ENCODE results near the gene OGA.

The OGA gene

DNA sequence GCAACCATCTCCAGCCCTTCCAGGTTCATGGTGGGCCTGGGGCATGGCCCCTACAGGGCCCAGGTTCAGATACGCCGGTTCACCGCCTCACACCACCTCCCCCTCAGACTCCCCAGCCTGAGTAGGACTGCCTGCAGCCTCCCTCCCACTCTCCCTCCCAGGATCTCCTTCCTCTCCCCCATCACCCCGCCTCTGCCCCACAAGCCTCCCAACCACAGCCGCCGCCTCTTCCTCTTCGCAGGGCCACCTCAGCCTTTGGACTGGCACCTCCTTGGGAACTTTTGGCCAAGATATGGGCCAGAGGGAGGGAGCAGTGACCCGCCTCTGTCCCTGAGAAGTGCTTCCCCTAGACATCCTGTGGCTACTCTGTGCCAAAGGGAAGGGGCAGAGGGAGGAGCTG is 16.1 kb upstream of the OGA start:
- DNase-seq, result no peak

DNA sequence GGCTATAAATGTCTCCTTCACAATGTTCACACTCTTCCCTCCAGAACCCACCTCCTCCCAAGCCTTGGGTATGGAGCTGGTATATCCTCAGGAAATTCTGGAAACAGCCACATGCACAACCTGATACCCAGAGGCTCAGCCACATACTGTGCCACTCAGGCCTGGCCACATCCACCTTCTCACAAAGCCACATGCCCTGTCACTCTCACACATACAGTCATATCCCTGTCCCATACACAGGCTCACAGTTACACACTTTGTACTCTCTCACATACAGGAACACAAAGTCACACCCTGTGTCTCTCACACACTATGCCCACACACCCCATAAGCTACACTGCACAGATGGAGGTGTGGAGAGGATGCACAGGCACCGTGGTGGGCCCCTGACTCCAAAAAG is 15.2 kb upstream of the OGA start:
- no peak for DNase-seq

DNA sequence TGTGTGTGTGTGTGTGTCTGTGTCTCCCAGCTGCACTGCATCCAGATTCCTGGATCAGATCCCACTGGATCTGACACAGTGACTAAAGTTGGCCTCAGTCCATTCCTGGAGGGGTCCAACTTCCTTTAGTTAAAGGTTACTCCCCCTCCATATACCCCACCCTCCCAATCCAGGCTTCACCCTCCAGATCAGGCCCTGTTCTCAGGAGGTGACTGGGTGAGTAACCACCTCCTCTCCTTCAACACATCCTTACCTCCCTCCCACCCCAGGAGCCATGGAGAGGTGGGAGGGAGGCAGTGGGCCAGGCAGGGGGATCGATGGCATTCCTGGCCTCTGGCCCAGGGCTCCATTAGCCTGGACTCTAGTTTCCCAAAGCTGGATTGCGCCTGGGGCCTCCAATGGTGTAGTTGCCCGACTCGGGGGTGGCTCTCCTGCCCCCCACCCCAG is 14.1 kb upstream of the OGA start:
- no peak for DNase-seq

DNA sequence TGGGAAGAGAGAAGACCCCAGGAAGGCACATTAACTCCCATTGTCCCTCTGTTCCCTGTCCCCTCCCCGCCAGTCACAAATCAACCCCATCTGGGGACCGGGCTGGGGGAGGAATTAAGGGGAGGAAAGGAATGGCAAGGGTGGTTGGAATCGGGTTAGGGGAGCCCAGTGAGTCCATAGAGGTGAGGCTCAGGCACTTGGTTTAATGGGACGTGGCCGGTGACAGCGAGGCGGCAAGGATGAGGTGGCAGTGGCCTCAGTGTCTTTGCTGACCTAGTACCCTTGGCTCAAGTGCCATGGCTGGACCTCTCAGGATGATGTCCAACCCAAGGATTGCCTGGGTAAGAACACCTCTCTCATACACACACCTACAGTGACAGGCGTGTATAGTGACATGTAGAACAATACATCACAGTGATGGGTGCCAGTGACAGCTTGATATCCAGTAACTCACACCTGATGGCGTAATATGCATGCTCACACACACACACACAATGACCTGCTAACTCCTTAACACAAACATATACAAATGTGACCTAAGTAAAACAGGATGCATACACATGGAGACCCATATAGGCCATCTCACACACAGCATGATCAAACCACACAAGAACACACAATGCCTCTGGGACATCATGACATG is 13.0 kb upstream of the OGA start:
- no peak for DNase-seq

DNA sequence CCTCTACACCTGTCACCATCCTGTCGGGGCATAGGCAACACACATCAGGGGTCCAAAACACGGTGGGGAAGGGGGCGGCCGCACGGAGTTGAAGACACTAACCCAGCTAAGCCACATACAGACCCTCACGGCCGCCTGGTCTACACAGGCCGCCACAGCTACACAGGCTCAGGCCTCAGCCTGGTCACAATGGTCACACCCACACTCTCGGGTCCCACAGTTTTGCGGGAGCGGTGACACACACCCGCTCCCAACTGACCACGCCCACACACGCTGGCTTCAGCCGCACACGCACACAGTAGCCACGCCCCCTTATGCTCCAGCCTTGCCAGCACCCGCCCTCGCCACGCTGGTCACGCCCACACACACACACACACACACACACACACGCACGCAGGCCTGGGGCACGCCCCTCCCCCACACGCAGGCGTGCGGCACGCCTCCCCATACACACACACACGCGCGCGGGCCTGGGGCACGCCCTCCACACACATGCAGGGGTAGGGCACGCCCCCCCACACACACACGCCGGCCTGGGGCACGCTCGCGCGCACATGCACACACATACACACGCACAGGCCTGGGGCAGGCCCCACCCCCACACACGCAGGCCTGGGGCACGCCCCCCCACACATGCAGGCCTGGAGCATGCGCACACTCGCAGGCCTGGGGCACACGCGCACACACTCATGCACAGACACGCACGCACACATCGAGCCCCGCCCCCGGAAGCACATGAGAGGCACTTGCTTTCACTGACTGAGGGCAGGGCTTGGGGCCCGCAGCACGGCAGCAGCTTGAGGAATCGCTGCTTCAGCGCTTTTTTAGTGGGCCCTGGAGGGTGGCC is 12.3 kb upstream of the OGA start:
- peak; percentile 92 for DNase-seq

DNA sequence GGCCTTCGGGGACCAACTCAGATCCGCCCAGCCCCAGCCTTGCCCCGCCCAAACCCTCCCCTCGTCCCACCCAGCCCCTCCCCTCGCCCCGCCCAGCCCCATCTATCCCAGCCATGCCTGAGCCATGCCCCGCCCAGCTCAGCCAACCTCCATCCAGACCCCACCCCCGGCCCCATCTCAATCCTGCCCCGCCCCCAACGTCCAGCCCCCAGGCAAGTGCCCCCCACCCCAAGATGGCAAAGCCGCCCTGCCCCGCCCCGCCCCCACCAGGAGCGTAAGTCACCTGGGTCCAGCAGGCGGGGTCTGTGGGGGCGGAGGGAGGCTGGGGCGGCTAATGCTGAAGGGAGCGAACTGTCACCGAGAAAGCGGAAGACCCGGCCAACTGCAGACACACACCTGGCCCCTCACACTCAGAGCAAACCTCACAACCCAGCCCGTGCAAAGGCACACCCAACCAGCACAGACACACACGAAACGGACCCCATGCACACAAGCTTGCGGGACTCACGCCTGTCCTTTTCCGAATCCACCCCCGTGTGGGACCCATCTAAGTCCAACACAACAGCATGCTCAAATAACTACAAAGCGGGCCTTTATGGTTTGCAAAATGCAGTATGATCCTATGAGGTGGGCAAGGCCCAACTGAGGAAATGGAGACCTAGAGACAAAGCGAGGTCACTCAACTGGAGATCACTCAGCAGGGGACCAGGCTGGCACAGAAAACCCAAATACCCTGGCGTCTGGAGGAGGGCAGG is 11.5 kb upstream of the OGA start:
- DNase-seq, result peak; percentile 76

DNA sequence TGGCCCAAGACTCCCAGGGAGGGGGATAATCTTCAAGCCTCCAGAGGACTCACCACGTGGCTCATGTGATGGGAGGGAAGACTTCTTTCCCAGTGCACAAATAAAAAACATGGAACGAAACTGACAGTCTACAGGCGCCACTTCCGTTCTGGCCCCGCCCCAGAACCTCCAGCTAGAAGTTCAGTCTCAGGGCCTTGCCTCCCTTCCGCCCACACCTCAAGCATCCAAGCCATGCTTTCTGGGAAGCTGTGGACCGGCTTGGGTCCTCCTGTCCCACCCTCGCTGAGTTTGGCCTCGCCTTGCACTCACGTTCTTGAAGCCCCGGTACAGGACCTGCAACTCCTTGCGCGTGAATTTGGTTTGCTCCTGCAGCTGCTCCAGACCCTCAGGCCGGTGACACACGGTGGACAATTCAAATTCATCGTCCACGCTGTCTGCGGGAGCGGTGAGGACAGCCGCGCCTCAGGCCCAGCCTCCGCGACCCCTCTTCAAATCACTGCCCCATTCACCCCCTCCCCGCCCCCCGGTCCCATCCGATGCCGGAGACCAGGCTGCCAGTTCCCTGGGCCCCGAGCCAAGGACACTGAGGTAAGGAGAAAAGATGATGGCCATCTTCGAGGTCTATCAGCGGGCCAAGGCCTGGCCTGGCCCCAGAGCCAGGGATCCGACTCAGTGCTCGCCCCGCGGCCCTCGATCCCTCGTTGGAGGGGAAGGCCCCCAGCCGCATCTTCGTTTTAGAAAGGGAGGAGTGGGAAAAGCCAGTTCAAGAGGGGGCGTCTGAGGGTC is 10.7 kb upstream of the OGA start:
- DNase-seq, result no peak

DNA sequence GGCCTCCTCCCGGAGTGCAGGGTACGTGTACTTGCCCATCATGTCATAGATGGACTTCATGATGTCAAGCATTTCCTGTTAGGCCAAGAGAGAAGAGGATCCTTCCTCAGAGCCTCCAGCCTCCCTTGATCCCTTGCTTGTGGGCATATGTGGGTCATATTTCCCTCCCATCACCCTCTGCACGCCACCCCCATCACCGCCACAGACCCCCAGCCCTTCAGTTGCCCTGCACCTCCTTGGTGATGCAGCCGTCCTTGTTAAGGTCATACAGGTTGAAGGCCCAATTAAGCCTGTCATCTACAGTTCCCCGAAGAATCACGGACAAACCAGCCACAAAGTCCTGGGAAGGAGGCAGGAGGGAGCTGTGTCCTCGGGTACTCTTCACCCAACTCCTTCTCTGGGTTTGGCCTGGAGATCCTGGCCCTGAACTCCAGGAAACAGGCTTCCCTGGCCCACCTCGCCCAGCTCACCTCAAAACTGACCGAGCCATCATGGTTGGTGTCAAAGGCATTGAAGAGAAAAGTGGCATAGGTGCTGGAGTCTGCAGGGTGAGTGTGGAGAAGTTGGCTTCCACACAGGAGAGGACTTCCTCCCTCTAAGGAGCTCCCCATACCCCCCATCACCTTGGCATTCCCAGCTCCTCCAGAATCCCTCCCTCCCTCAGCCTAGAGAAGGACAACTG is 9.8 kb upstream of the OGA start:
- no peak for DNase-seq

DNA sequence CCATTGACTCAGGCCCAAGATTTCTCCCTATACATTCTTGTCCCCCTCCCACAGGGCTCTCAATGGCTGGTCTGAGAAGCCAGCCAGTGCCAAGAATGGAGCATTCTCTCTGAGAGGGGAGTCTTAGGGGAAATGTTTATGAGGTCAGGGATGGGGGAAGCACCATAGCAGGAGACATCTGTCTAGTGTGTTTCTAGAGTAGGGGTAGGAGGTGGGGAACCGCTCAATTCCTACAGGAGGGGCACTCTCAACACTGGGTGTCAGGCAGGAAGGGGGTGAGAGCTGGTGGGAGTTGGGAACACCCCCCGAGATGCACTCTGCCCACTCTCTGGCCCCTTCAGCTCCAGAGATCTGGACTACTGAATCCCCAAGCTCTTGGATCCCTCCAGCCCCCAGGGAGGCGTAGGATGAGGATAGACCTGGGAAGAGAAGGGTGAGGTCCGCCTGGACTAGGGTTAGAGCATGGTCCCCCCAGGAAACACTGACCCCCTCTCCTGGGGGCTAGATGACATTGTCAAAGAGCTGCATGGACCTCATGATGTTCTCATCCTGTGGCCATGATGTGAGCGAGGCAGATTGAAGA is 8.7 kb upstream of the OGA start:
- no peak for DNase-seq

DNA sequence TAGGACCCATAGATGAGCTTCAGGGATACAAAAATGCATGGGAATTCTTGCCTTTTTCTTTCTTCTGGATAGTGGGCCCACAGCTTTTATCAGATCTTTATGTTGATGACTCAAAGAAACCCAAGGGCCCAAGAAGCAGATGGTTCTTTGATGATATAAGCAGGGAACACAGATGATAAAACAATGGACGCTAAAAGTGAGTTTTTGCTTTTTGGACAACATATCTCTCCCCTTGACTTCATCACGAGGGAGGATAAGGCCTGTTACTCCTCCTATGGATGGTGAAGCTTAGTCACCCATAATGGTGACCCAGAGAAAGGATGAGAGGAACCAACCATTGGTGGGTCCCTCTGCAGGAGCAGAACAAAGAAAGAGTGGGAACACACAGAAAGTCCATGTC is 6.5 kb upstream of the OGA start:
- no peak for DNase-seq

DNA sequence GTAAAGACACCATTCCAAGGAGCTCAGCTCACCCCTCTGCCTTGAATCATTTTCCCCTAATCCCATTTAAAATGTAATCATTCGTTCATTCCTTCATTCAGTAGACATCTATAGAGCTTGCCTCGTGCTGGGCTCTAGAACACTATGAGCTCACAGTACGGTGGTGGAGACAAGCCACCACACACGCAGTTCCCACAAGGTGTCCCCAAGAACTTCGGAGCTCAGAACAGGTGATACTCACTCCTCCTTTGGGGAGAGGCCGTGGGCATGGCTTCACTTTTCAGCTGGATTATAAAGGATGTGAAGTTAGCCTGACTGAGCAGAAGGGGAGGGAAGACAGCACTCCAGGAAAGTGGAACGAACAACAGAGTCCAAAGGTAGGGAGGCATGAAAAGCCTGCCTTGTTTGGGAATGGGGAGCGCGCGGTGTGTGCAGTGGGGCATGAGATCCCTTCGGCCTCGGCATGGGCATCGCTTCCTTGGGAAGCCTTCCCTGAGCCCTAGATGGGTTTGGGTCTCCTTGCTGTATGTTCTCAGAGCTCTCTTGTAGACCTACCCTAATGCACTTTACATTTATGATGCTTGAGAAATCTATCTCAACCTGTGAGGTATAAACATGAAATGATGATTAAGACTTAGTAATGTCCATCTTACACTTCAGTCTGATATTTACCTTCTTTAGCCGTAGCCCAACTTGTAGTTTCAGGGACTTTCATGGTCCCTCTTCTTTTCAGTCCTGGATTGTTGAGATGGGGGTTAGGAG is 809 bp upstream of the OGA start:
- no peak for DNase-seq

DNA sequence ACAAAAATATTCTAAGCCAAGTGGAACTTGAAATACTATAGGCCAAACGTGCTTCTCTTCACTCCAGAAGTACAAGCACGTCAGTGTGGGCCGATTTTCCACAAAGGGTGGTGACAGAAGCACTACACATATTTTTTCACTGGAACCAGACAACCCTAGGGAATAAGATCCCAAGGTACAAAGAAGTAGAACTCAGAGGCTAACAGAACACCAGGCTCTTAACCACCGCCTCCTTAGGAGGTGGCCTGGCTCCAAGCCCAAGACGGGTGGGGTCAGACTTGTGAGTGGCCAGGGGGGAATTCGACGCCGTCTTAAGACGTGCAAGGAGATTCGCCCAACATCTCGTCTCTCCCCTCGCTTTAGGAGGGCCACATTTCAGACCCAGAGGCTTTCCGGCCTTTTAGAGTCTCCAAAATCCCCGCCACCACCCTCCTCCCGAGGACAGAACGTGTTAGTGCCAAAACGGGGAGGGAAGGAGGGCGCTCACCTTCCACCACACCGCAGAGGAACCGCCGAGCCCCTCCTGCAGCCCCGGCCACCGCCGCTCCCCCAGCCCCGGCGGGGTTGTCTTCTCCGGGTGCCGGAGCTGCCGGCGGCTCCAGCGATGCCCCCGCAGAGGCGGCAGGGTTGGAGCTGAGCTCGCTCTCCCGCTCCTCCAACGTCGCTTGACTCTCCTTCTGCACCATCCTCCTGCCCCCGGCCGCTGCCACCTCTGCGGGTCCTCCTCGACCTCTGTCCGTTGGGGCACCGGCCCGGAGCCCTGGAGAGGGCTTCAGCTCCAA is 716 bp downstream of the OGA start:
- no peak for DNase-seq

DNA sequence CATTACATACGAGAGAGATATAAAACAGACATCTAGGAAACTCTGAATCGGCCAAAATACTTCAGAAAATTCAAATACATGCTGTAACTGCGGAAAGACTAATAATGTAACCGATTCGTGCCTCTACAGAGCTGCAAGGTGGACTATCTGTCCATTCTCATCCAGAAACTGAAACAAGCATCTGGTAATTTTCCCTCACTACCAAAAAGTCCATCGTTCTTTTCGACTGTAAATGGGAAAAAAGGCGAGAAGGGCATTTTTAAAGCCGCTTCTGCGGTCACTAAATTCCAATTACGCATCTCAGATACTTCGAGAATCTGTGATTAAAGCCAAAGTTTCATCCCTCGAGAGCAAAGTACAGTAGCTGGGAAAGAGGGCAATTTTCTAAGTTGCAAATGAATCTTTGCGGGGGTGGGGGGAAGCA is 1.3 kb downstream of the OGA start:
- no peak for DNase-seq

DNA sequence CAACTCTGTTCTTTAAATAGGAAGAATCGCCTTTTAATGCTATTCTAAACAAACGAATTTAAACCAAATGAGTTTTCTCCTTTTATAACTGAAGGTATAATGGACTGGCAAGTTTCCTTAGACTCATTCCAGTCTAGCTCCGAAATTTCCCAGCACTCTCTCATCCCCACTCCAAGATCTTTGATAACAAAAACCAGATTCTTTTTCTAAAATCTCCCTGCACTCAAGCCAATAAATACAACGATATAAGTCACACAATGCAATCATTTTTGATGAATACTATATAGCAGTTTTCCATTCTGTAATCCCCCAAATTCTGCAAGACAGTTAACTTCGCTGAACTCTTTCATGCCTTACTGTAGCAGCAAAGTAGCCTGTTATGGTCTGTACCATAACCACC is 1.9 kb downstream of the OGA start:
- DNase-seq, result no peak

DNA sequence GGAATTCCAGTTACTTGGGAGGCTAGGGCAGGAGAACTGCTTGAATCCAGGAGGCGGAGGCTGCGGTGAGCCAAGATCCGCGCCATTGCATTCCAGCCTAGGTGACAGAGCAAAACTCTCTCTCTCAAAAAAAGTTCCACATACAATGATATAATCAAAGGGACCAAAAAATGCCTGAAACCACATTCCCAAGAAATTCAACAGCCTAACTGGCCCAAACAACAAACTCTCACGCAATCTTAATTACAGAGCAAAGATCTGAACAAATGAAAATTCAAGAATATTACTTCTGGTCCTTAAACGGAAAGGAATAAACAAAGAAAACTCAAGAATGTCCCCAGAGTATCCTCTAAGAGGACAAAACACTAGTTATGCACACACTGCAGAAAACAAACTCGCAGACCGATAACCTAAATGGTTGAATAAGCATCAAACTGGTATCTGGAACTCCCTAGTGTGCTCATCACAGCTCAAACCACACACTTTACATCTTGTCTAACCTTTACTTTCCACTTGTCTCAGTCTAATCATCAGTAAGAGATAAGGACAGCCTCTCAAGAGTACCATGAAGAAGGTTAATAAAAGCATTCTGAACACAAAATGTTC is 3.7 kb downstream of the OGA start:
- DNase-seq, result peak; percentile 17

DNA sequence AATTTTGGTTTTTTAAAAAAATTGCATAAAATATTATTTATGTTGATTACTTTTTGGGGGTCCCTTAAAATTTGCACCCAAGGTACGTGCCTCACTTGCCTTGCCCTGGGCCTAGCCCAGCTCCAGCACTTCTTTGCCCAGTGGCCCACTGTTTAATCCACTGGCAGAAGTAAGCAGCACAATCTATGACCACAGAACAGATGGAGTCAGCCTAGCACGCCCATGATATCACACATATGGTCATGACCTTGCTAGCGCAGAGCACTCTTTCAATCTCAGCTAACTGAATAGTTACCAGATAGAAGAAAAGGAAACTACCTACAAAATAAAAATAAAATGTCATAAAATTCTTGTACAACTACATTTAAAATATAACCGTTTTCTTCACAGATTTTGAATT is 5.6 kb downstream of the OGA start:
- no peak for DNase-seq

DNA sequence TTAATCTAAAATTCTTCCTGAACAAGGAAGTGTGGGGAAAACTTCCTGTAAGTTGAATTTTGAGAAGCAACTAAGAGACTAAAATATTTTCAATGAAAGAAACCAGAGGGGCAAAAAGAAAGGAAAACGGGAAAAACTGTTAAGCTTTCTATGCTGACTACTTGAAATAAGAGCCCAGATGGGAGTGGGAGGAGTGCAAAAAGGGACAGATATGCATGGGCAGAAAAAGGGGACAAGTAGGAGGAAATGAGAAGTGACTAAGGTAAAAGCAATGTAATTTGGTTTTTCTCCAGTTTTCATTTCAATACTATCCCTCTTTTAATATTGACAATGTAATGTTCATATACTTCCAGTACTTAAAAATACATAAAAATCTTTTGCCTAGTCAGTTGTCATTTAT is 11.1 kb downstream of the OGA start:
- no peak for DNase-seq

DNA sequence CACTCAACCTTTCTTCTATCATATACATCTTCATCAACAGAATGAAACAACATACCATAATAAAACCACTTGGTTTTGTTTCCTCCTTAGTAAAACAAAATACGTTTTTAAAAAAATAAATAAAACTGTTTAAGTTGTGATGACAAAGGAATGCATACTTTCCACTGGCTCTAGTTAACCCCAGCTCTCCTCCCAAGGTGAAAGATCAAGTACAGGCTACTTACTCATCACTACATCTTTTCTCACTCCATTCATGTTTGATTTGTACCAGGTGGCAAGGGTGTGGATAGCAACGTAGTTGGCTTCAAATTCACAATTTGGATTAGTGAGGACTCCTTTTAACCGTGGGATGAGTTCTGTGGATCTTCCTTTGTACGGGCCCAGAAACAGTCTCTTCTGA is 14.7 kb downstream of the OGA start:
- no peak for DNase-seq

DNA sequence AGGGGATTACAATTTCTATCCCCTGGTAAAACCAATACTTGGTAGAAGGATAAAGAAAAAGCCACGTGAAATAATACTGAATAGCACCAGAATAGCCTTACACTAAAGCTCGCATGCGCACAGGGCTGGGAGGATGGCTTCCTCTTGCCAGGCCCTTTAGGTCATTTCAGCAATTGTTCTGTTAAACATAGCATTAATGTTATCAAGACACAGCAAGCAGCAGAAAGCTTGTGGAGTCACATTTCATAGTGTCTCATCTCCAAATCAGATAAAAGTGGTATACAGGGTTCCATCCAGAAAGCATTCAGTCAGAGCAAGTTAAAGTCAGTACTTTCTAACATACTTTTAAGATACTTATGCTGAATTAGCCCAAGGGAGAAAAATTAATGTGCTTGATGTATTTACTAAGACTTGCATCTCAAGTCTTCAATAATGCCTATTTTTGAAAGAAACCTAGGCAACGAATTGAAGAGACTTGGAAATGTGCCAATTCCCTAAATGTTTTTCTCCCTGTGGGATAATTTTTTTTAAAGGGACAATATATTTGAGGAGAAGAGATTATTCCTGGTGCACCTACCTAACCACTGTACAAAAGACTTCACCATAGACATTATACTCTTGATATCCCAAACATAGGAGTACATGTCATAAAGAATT is 20.7 kb downstream of the OGA start:
- DNase-seq, result no peak

Data from activated CD8-positive, alpha-beta memory T cell treated with anti-CD3 and anti-CD28 coated beads, Interleukin-2, amount 50 U/mL, for 48 hours (primary cell).